Breast epithelium (tissue), 3 donors: Measurements from ENCODE around the gene CORO7.

Experiments used
- CTCF ChIP-seq, 3 donors: fragments of 450-650 bp; IDR thresholded peaks; one replicate each; pipeline ENCODE4 v1.5.1; 2016 to 2017; ENCODE audit warnings: antibody characterized with exemption in 3 of 3, mild to moderate bottlenecking in 3 of 3, moderate library complexity in 3 of 3
- POLR2A ChIP-seq: fragments of 450-650 bp; IDR thresholded peaks from one replicate; pipeline ENCODE4 v1.6.1; 2016; ENCODE audit warnings: antibody characterized with exemption, mild to moderate bottlenecking, moderate library complexity
- POLR2AphosphoS5 ChIP-seq, 3 donors: sonication (generic); formaldehyde crosslinking; IDR thresholded peaks; one replicate each; pipeline ENCODE4 v1.6.1; 2017; ENCODE audit warnings: antibody characterized with exemption in 3 of 3

- no peak for TF ChIP-seq CTCF (IDR thresholded peaks at IDR 0.05)
- TF ChIP-seq POLR2AphosphoS5 (IDR thresholded peaks at IDR 0.05), result no peak
- no peak for TF ChIP-seq POLR2A
Measured at GRCh38 chr16:4387781-4388180, 28.6 kb downstream of the CORO7 start.
